ENCODE data around the gene B4GALT1.

The B4GALT1 gene

GRCh38 chr9:33107762-33108161 lies 59.4 kb downstream of the B4GALT1 start:
- DNase-seq (ENCODE audit: low read depth, low spot score) = no peak
- TF ChIP-seq CTCF (IDR thresholded peaks at IDR 0.05; ENCODE audit: low read depth, low read length) = no peak
- H3K4me3 ChIP-seq (ENCODE audit: low read depth, low read length) = no peak overlapping the region
- in situ Hi-C loops (cut with HindIII; ENCODE audit: low sequenced_read_pairs) = no loop called here

GRCh38 chr9:33106827-33107621 lies 60.1 kb downstream of the B4GALT1 start:
- DNase-seq (ENCODE audit: low read depth, low spot score) = peak; percentile 91
- in situ Hi-C loops (cut with HindIII; ENCODE audit: low sequenced_read_pairs) = no loop called here
- no peak for TF ChIP-seq CTCF (IDR thresholded peaks at IDR 0.05; ENCODE audit: low read depth, low read length)
- H3K4me3 ChIP-seq (ENCODE audit: low read depth, low read length) = no peak overlapping the region

DNA sequence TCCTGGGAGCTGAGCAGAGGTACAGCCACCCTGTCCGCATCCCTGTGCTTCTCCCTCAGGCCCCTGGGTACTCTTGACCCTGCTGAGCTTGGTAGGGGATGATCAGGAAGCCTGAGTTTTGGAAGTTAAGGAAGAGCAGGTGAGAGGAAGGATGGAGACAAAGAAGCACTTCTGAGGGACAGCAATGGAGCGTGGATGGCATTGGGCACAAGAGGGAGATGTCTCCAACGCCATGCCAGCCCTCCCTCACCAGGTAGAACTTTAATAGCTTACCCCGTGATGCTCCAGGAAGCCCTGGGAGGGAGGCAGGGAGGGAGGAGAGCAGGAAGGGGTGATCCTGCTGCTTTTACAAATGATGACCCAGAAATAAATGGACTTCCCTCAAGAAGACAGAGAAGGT lies 60.8 kb downstream of the B4GALT1 start:
- TF ChIP-seq CTCF (IDR thresholded peaks at IDR 0.05; ENCODE audit: low read depth, low read length) = no peak
- H3K4me3 ChIP-seq (ENCODE audit: low read depth, low read length) = no peak overlapping the region
- in situ Hi-C loops (cut with HindIII; ENCODE audit: low sequenced_read_pairs) = no loop called here
- DNase-seq (ENCODE audit: low read depth, low spot score) = no peak

DNA sequence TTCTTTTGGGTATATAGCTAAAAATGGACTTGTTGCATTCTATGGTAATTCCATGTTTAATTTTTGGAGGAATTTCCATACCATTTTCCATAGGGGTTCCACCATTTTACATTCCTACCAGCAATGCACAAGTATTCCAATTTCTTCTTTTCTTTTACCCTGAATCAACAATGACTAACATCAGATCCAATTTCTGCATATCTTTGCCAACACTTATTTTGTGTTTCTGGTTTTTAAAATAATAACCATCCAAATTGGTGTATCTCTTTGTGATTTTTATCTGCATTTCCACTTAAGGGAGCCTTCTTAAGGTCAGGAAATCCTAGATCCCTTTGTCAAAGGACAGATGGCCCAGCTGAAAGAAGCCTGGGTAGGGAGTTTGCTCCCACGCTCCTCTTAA lies 61.2 kb downstream of the B4GALT1 start:
- in situ Hi-C loops (cut with HindIII; ENCODE audit: low sequenced_read_pairs) = no loop called here
- peak; percentile 49 for DNase-seq (ENCODE audit: low read depth, low spot score)
- TF ChIP-seq CTCF (IDR thresholded peaks at IDR 0.05; ENCODE audit: low read depth, low read length) = no peak
- no peak overlapping the region for H3K4me3 ChIP-seq (ENCODE audit: low read depth, low read length)

DNA sequence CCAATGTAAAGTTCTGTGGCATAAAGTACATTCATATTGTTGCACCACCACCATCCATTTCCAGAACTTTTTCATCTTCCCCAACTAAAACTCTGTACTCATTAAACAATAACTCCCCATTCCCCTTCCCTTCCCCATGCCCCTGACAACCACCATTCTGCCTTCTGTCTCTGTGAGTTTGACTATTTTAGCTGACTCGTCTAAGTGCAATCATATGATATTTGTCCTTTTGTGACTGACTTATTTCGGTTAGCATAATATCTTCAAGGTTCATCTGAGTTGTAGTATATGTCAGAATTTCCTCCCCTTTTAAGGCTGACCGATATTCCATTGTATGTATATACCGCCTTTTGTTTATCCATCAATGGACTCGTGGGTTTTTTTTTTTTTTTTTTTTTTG lies 61.6 kb downstream of the B4GALT1 start:
- in situ Hi-C loops (cut with HindIII; ENCODE audit: low sequenced_read_pairs) = no loop called here
- no peak for TF ChIP-seq CTCF (IDR thresholded peaks at IDR 0.05; ENCODE audit: low read depth, low read length)
- H3K4me3 ChIP-seq (ENCODE audit: low read depth, low read length) = no peak overlapping the region
- peak; percentile 33 for DNase-seq (ENCODE audit: low read depth, low spot score)

DNA sequence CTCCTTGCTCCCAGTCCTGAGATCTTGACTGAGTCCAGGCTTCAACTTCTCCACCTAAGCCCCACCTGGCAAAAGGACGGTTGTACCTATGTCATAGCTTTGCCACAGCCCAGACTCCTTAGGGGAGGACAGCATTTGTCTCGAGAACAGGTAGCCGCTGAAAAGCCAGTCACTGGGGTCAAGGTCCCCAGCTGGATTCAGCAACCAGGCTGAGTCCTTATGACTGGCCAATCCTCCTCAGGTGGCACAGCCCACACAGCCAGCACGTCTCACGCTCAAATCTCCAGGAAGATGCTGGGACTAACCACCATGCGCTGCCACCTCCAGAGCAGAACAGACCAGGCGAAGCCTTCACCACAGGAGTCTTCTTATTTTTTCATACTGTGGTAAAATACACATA lies 62.7 kb downstream of the B4GALT1 start:
- TF ChIP-seq CTCF (IDR thresholded peaks at IDR 0.05; ENCODE audit: low read depth, low read length) = no peak
- no peak for DNase-seq (ENCODE audit: low read depth, low spot score)
- in situ Hi-C loops (cut with HindIII; ENCODE audit: low sequenced_read_pairs) = no loop called here

More for the DNA sequence above, 62.7 kb downstream of the B4GALT1 start:
- H3K4me3 ChIP-seq (ENCODE audit: low read depth, low read length) = no peak overlapping the region

Measured in astrocyte of the spinal cord (primary cell).